ENCODE measurements around the gene SLC12A8. TPM values are rescaled to one million over a fixed set of nuclear protein-coding genes. Genes with fewer than 3 reads are reported as not detected.

The SLC12A8 gene
- total and polyA plus RNA-seq, 9 of the 15 experiments (the other 6 are each of a cell fraction or from before 2014, with no cell fraction given): 0.04 to 0.33 (median 0.09) TPM; not detected in 4

GRCh38 chr3:125146626-125147490 lies 65.7 kb downstream of the SLC12A8 start:
- intact Hi-C loops (cut with micrococcal nuclease) (no loop called here), in situ Hi-C loops (cut with MboI) (no loop called here)
- DNase-seq (ENCODE audit: extremely low read depth in 1 of 4, low spot score in 3 of 4) (no peak), FAIRE-seq (no peak), ATAC-seq (no peak)
- Histone ChIP-seq H4K20me1 (replicated peaks; ENCODE audit: control insufficient read depth, insufficient read depth, low read length) (no peaks in the 10 kb centered on the region), H3K27ac (ENCODE audit: extremely low read depth, low read depth, low read length) (no peak overlapping the region), H3K36me3 (ENCODE audit: control insufficient read depth, insufficient read depth, low read length) (no peaks in the 10 kb centered on the region), H3K9me3 (replicated peaks; ENCODE audit: control insufficient read depth, insufficient read depth, low read depth, low read length) (no peaks in the 10 kb centered on the region), H3K4me3 (no peak overlapping the region), H3K27me3 (ENCODE audit: control insufficient read depth in 2 of 2, insufficient read depth in 2 of 2, low read length in 2 of 2) (peaks cover 5 to 22% of the 10 kb centered on the region in 2 experiments; a peak in 4 of 5 replicates), H3K9ac (ENCODE audit: insufficient read depth in 1 of 2, low read depth in 2 of 2, low read length in 2 of 2) (no peak overlapping the region), H3K4me2 (ENCODE audit: insufficient read depth, low read length) (no peak overlapping the region), H3K4me1 (replicated peaks in 1 of 2; ENCODE audit: control insufficient read depth in 2 of 2, insufficient read depth in 2 of 2, low read length in 2 of 2) (peaks cover 0 to 2% of the 10 kb centered on the region in 2 experiments; a peak in 2 of 5 replicates), H2AFZ (ENCODE audit: low read depth, low read length) (no peak overlapping the region), H3K79me2 (ENCODE audit: control insufficient read depth, insufficient read depth, low read length) (no peaks in the 10 kb centered on the region), H3K9me1 (ENCODE audit: control insufficient read depth, insufficient read depth, low read length) (no peaks in the 10 kb centered on the region)
- no TSS peak for BruUV-seq (replicated peaks)
- POLR2A ChIA-PET: interaction anchor here (0.8 kb wide), 1 partner anchor 380 kb away, joined by 4 read pairs; no protein-coding TSS in a partner anchor
- CTCF ChIA-PET (ENCODE audit: low intra/inter-chr PET ratio): no interaction called here
- 21% methylated on average over 17 of the region's 22 CpGs for whole genome bisulfite sequencing (ENCODE audit: insufficient coverage, low coverage, missing lambda C conversion rate)
- TF ChIP-seq AFF1 (IDR thresholded peaks at IDR 0.05; ENCODE audit: low read depth in 1 of 2, partially characterized antibody in 2 of 2) (no peak), ZNF740 (CRISPR knock-in tag; IDR thresholded peaks at IDR 0.05) (no peak), ZNF740 (tag; IDR thresholded peaks at IDR 0.05) (no peak), PHF21A (IDR thresholded peaks at IDR 0.05; ENCODE audit: borderline replicate concordance, low read depth) (no peak), ZNF655 (CRISPR knock-in tag; IDR thresholded peaks at IDR 0.05) (no peak), ZBTB34 (CRISPR knock-in tag; IDR thresholded peaks at IDR 0.05) (no peak), CREB1 (IDR thresholded peaks at IDR 0.05) (no peak), CREB1 (CRISPR knock-in tag; IDR thresholded peaks at IDR 0.05) (no peak), SIN3B (IDR thresholded peaks at IDR 0.05; ENCODE audit: low read depth) (no peak), LARP7 (IDR thresholded peaks at IDR 0.05) (no peak), PHB (CRISPR knock-in tag; IDR thresholded peaks at IDR 0.05) (no peak), PHTF2 (CRISPR knock-in tag; IDR thresholded peaks at IDR 0.05) (no peak), NR2C2 (CRISPR knock-in tag; IDR thresholded peaks at IDR 0.05) (no peak), NR2C2 (tag; IDR thresholded peaks at IDR 0.05) (no peak), MBD2 (IDR thresholded peaks at IDR 0.05; ENCODE audit: borderline replicate concordance, low read depth) (no peak)
